COR-L47 (cell line): ENCODE data around the gene SKIL.
A peak's percentile ranks its signal among the peaks of the same experiment; 100 is the strongest.

Experiments used
- DNase-seq: peaks from one replicate; lab custom pipeline; 2025; lab: John Stamatoyannopoulos, UW

Gene SKIL

DNA sequence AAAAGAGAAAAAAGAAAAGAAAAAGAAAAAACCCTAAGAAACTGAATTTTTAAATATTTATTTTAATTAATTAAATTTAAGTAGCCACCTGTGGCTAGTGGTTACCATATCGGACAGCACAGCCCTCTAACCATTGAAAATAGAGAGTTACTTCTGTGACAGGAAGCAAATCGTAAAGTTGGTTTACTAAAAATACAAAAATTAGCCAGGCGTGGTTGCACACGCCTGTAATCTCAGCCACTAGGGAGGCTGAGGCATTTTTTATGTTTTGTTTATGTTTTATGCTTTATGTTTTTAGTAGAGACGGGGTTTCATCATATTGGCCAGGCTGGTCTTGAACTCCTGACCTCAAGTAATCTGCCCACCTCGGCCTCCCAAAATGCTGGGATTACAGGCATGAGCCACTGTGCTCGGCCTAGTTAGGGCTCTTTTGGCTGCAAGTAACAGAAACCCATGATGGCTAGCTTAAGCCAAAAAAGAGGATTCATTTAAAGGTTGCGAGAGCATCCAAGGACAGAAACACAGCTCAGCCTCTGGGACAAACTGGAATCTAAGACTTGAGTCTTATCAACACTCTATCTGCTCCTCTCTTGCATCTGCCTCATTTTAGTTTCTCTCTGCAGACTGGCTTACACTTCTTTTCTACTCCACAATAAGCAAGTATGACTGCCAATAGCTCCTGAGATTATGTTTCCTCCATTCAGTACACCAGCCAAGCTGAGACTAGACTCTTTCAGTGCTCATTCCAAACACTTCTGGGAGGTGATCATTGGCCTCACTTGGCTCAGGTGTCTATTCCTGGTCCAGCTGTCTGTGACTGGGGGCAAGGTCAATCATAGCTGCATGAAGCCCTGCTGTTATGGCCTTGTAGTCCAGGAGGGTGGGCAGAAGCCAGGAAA, 6.8 kb upstream of the SKIL start:
- no peak for DNase-seq

GRCh38 chr3:170352936-170353335, 4.6 kb upstream of the SKIL start:
- DNase-seq = no peak

GRCh38 chr3:170353485-170353884, 4.0 kb upstream of the SKIL start:
- DNase-seq = no peak

- no peak for DNase-seq
Measured at GRCh38 chr3:170354760-170355159, 2.8 kb upstream of the SKIL start.

- peak; percentile 21 for DNase-seq
Measured at GRCh38 chr3:170355738-170356595, 1.5 kb upstream of the SKIL start.

- peak; percentile 86 for DNase-seq
Measured at GRCh38 chr3:170356596-170357175, 829 bp upstream of the SKIL start.

DNA sequence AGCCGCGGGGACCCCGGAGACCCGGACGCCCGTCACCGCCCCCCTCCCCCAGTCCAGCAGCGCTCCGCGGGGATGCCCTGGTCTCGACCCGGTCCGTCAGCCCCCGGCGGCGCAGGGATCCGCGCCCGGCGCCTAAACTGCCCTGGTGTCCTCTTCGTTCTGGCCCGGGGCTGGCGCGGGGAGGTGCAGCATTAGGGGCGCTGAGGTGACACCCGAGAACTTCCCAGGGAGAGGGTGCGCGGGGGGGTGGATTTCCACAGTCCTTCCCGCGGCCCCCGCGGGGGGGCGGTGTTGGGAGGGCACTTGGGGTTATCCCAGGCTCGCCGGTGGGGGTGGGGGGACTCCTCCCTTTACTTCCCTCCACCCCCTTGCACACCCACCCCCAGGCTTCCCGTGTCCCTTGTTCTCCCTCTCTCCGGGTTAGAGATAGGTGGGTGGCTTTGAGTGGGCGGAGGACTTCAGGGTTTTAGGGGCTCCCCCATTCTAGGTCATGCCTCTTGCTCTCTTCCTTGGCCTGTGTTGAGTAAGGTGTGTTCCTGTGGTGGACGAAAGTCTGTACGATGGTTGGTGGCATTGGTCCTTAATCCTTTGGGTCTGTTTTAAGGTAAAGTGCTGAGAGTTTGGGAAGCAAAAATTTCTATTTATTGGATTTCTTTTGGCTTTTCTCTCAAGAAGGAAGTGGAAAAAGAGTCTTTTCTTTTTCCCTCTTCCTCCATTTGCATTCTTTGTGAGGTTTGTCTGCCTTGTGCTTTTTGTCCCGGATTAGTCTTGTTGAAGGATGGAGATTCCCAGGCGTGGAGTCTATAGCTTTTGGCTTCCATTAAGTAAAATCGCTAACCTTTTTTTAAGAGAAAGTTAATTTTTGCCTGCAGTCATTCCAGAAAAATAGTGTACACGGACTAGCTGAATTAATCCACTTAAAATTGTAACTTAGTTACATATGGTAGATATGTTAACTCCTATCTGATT, 811 bp downstream of the SKIL start:
- DNase-seq = peak; percentile 64

- DNase-seq = no peak
Measured at GRCh38 chr3:170359178-170359704, 1.7 kb downstream of the SKIL start.

DNA sequence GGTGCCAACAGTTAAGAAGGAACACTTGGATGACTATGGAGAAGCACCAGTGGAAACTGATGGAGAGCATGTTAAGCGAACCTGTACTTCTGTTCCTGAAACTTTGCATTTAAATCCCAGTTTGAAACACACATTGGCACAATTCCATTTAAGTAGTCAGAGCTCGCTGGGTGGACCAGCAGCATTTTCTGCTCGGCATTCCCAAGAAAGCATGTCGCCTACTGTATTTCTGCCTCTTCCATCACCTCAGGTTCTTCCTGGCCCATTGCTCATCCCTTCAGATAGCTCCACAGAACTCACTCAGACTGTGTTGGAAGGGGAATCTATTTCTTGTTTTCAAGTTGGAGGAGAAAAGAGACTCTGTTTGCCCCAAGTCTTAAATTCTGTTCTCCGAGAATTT, 3.0 kb downstream of the SKIL start:
- no peak for DNase-seq

- no peak for DNase-seq
Measured at GRCh38 chr3:170360916-170361315, 3.4 kb downstream of the SKIL start.

DNA sequence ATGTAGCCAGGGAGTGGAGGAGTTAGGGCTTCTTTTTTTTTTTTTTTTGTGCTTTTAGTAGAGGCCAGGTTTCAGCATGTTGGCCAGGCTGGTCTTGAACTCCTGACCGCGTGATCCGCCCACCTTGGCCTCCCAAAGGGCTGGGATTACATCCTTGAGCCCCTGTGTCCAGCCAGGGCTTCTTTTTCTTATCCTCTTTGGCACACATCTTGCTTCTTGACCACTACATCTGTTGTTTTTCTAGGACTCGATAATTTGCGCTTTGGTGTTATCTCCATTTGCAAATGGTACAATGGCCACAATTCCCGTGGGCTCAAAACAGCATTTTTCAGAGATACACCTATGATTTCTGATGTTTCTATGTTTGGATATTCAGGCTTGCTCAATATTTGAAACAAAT, 4.2 kb downstream of the SKIL start:
- no peak for DNase-seq

- DNase-seq = no peak
Measured at GRCh38 chr3:170363471-170363994, 6.0 kb downstream of the SKIL start.

DNA sequence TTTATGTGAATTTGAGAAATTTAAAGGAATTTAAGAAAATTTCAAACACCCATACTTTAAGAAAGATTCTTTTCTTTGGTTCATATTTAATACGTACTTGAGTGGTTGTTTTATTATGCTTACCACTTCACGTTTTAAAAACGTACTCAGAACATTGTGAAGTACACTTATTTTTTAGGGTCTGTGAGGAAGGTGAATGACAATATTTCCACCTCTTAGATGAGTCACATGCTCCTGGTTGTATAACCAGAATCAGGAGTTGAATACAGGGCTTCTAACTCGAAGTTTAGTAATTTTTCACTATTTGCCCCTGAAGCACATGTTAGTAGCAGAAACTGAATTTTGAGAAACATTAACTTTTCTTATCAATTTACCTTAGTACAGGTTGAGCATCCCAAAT, 7.5 kb downstream of the SKIL start:
- no peak for DNase-seq

DNA sequence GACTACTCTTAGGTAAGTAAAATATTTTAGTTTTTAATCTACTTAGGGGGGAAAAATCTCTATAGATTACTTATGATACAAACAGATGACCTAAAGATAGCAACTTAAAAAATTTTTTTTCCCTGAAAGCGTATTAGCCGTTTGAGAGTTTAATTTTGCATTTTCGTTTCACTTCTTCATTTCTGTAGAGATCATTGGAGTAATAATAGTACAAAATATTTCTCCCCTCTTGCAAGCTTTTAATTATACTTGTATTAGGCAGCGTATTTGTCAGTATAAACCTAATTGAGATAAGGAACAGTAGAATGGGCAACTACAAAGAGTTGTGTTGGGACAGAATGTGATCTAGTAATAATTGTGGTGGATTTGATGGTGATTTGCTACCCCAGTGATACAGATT, 10.3 kb downstream of the SKIL start:
- no peak for DNase-seq

DNA sequence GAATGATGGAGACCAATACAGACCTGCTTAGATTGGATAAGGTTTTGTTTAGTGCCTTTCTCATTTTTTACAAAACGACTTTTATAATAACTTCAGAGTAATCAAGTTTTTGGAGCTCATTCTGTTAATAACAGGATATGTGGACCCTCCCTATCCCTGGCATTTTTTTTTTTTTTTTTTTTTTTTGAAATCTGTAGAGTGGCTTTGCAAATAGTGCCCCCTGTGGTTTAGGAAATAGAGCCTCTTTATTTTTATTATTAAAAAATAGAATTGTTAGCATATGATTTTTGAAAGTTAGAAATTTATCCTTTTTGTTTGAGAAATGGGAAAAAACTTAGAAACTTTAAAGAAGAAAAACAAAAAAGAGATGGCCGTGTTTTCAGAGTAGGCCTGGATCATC, 11.4 kb downstream of the SKIL start:
- no peak for DNase-seq

DNA sequence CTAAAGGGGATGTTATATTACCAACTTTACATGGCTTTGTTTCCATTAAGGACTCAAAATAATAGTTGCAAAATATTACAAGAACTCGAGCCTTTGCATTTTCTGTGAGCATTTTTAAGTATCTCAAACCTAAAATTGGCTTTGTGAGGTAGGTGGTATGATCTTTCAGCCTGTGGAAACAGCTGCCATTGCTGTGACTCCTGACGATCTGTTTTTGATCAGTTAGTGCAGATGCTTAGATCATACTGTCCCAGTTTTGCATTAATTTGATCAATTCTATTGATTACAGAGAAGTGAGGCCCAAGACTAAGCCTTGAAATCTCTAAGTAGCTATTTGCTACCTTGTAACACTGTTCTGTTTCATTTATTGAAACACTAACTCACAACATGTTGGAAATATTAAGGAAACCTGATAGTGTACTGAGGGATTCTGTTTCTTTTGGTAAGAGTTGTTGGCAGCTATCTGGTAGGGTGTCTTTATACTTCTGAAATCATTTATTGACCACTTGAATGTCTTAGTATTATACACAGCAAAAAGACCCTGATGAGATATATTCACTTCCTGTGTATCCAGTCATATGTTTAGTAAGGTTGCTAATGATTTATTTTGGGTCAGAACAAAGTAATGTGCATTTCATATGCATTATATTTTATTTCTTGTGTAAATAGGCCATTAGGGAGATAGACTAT, 14.8 kb downstream of the SKIL start:
- no peak for DNase-seq

- no peak for DNase-seq
Measured at GRCh38 chr3:170383567-170383966, 26.1 kb downstream of the SKIL start.

DNA sequence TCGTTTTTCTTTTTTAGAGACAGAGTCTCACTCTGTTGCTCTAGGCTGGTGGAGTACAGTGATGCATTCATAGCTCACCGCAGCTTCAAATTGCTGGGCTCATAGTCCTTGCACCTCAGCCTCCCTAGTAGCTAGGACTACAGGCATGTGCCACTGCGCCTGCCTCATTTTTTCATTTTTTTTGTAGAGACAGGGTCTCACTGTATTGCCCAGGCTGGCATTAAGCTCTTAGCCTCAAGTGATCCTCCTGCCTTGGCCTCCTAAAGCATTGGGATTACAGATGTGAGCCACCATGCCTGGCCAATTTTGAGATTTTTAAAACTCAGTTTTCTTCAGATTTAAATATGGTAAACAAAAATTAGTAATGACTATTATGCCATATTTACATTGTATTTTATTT, 29.0 kb downstream of the SKIL start:
- no peak for DNase-seq

DNA sequence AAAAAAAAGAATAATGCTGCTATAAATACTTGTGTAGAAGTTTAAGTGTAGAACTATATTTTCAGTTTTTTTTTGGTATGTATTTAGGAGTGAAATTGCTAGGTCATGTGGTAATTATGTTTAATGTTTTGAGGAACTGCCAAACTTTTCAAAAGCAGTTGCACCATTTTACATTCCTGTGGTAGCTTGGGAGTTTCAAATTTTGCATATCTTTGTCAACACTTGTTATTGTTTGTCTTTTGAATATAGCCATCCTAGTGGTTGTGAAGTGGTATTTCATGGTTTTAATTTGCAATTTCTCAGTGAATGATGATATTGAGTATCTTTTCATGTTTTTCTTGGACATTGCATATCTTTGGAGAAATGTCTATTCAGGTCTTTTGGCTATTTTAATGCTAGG, 30.4 kb downstream of the SKIL start:
- DNase-seq = no peak

DNA sequence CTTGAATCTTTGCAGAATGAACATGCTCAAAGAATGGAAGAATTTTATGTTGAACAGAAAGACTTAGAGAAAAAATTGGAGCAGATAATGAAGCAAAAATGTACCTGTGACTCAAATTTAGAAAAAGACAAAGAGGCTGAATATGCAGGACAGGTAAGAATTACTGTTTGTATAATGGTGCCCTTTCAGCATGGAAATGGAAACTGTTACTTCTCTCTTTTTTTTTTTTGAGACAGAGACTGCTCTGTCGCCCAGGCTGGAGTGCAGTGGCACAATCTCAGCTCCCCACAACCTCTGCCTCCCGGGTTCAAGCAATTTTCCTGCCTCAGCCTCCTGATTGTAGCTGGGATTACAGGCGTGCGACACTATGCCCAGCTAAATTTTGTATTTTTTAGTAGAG, 33.6 kb downstream of the SKIL start:
- no peak for DNase-seq
